Colonic mucosa (tissue), 4 donors: ENCODE data around the gene CDK11A. TPM values are rescaled to one million over a fixed set of nuclear protein-coding genes. Genes with fewer than 3 reads are reported as not detected.
"Not testable (repeated sequence)": the region's sequence is repeated elsewhere in the genome, so short reads cannot be mapped to it uniquely, and the experiment has no call there.

Source experiments
- DNase-seq: peaks from one replicate; pipeline ENCODE4 v3.0.0-alpha.2; 2020
- H3K27ac ChIP-seq: fragments of 200-600 bp; one replicate; pipeline ENCODE4 v1.8.0; 2021
- H3K27me3 ChIP-seq: fragments of 200-600 bp; one replicate; pipeline ENCODE4 v1.8.0; 2021
- H3K36me3 ChIP-seq: fragments of 200-600 bp; one replicate; pipeline ENCODE4 v1.8.0; 2021
- H3K4me1 ChIP-seq: fragments of 200-600 bp; one replicate; pipeline ENCODE4 v1.8.0; 2021; ENCODE audit warnings: mild to moderate bottlenecking
- H3K4me3 ChIP-seq: fragments of 200-600 bp; one replicate; pipeline ENCODE4 v1.8.0; 2021
- H3K9ac ChIP-seq, 2 donors: one replicate each; pipeline ENCODE4 v1.7.0; 2013; ENCODE audit warnings: control low read depth in 2 of 2, low read depth in 2 of 2, low read length in 2 of 2
- H3K9me3 ChIP-seq: fragments of 200-600 bp; one replicate; pipeline ENCODE4 v1.8.0; 2021
- intact Hi-C: fragments of 100-400 bp; cut with DNase I; formaldehyde crosslinking; loops from one replicate; pipeline ENCODE4 v1.14.1; 2022
- total RNA-seq, 2 donors: library from RNA; stranded (reverse); fragmentation: NEBNext Ultra II Directional in 1 of 2; extraction: Animal tissue kit (Norgen Biotek cat#: 25700) in 1 of 2; gene quantifications; one replicate each; pipeline ENCODE4 v1.2.1, GENCODE V29; 2021
- TF ChIP-seq, protein P1 (sequence below): fragments of 200-600 bp; IDR thresholded peaks from one replicate; pipeline ENCODE4 v1.8.0; 2022; ENCODE audit warnings: antibody characterized with exemption, mild to moderate bottlenecking
- donor health status: healthy.
- donor health status: DM: no; HTN: no; CAD: no.
- donor health status: DM: no; HTN: no; CAD: no.

CDK11A gene
- total RNA-seq, 2 donors from 2014 or later, result 52.2 to 58.5 TPM

DNA sequence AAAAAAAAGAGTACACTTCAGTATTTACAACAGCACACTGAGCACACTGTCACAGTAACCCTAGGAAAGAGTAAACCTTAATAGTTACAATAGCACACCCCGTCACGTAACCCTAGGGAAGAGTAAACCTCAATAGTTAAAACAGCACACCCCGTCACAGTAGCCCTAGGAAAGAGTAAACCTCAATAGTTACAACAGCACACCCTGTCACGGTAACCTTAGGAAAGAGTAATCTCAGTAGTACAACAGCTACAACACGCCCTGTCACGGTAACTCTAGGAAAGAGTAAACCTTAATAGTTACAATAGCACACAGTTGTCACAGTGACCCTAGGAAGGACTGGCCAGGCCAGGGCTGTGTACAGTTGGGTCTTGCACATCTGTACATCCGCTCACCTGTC is 3.0 kb downstream of the CDK11A start:
- DNase-seq, result no peak
- no peaks in the 10 kb centered on the region for H3K27me3 ChIP-seq
- peak overlapping the region; percentile 74 for H3K27ac ChIP-seq

DNA sequence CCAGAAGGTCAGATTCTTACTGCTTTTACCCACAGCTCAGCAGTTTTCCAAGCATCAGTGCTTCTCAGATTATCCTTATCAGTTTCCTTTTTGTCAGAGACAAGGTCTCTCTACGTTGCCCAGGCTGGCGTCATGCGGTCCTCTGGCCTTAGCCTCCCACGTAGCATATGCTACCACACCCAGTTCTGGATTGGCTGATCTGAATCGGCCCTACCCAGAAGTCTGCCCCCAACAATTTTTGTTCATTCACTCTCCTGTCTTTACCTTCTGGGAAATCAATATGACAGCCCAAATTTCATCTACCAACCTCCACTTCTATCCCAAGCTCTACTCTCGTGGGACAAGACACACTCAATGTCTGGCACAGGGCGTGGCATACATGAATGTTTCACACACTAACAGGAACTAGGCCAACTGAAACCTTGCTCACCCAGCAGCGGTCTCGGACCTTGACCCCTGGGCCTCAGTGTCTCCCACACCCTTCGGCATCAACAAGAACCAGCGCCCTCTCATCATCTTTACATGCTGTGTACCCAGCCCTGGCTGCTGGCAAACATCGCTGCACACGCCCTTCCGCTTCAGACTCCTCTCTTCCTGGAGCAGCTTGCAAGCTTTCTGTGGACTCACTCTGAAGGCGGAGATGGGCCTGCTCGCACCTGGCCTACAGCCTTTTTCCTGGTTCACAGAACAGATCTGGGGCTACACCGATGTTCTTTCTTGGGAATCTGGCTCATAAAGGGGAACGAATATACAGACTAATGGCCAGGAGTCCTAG is 8.9 kb downstream of the CDK11A start:
- intact Hi-C loops, H3K4me1 ChIP-seq, H3K9me3 ChIP-seq, H3K36me3 ChIP-seq, H3K4me3 ChIP-seq, H3K27me3 ChIP-seq: not testable (repeated sequence)
- Histone ChIP-seq H3K9ac (peak overlapping the region in 1 of 2 donors; percentile 40), H3K27ac (peak overlapping the region; percentile 66)
- DNase-seq, result peak; percentile 82

More for the DNA sequence above, 3.0 kb downstream of the CDK11A start:
- Histone ChIP-seq H3K4me1 (peaks cover 5% of the 10 kb centered on the region), H3K4me3 (no peak overlapping the region), H3K9me3 (no peaks in the 10 kb centered on the region), H3K9ac (peak overlapping the region in 1 of 2 donors; percentile 40), H3K36me3 (no peaks in the 10 kb centered on the region)
- TF ChIP-seq, protein P1, sequence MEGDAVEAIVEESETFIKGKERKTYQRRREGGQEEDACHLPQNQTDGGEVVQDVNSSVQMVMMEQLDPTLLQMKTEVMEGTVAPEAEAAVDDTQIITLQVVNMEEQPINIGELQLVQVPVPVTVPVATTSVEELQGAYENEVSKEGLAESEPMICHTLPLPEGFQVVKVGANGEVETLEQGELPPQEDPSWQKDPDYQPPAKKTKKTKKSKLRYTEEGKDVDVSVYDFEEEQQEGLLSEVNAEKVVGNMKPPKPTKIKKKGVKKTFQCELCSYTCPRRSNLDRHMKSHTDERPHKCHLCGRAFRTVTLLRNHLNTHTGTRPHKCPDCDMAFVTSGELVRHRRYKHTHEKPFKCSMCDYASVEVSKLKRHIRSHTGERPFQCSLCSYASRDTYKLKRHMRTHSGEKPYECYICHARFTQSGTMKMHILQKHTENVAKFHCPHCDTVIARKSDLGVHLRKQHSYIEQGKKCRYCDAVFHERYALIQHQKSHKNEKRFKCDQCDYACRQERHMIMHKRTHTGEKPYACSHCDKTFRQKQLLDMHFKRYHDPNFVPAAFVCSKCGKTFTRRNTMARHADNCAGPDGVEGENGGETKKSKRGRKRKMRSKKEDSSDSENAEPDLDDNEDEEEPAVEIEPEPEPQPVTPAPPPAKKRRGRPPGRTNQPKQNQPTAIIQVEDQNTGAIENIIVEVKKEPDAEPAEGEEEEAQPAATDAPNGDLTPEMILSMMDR, result no peak
- intact Hi-C loops, result no loop called here

DNA sequence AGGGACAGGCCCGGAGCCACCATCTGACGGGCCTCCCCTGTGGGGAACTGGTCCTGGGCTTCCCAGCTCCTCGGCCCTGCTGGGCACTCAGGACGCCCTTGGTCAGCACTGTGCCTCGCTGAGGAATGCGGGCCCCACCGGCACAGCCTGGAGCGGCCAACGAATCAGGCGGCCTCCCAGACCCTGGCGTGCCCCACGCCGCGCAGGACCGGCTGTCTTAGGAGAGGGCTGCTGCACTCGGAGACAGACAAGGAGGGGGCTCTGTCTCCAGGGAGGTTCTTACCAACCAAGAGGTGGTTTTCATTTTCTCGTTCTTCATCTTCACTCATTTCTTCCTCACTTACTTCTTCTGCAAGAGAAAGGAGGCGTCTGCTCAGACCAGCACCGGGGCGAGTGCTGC is 16.3 kb downstream of the CDK11A start:
- H3K4me3 ChIP-seq, H3K27me3 ChIP-seq, H3K36me3 ChIP-seq, H3K4me1 ChIP-seq, intact Hi-C loops, H3K9me3 ChIP-seq, H3K27ac ChIP-seq, H3K9ac ChIP-seq, DNase-seq: not testable (repeated sequence)

DNA sequence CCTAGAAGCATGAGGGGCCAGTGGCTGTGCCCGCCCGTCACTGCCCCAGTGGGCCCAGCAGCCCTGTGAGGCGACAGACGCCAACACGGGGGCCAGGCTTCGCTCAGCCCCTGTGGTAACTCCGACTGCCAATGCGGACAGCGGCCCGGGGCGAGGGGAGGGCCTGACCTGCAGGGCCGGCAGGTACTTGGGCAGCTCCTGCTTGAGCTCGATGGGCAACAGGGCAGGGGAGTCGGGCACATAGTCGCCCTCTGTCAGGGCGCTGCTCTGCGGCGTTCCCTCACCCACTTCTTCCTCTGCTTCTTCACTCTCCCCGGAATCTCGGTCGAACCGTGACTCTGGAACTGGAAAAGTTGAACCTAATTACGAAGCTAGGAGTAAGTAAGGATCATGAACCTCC is 16.9 kb downstream of the CDK11A start:
- H3K36me3 ChIP-seq, H3K4me1 ChIP-seq, intact Hi-C loops, DNase-seq, H3K9ac ChIP-seq, H3K4me3 ChIP-seq, H3K9me3 ChIP-seq, H3K27me3 ChIP-seq, H3K27ac ChIP-seq: not testable (repeated sequence)

DNA sequence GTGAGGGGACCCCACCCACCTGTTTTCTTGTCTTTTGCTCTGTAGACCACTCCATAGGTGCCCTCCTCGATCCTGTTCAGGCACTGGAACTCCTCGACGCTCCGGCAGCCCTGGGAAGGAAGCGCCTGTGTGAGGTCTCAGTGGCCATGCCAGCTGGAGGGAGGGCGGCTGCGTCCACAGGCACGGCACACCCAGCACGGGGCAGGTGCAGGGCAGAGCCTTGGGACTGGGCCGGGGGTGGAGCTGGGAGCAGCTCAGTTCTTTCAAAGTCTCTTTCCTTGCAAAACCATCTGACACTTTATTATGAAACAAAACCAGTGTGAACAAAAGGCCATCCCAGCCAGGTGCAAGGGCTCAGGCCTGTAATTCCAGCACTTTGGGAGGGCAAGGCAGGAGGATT is 18.5 kb downstream of the CDK11A start:
- DNase-seq, H3K27ac ChIP-seq, H3K4me1 ChIP-seq, H3K27me3 ChIP-seq, H3K9ac ChIP-seq, intact Hi-C loops, H3K4me3 ChIP-seq, H3K36me3 ChIP-seq, H3K9me3 ChIP-seq: not testable (repeated sequence)

DNA sequence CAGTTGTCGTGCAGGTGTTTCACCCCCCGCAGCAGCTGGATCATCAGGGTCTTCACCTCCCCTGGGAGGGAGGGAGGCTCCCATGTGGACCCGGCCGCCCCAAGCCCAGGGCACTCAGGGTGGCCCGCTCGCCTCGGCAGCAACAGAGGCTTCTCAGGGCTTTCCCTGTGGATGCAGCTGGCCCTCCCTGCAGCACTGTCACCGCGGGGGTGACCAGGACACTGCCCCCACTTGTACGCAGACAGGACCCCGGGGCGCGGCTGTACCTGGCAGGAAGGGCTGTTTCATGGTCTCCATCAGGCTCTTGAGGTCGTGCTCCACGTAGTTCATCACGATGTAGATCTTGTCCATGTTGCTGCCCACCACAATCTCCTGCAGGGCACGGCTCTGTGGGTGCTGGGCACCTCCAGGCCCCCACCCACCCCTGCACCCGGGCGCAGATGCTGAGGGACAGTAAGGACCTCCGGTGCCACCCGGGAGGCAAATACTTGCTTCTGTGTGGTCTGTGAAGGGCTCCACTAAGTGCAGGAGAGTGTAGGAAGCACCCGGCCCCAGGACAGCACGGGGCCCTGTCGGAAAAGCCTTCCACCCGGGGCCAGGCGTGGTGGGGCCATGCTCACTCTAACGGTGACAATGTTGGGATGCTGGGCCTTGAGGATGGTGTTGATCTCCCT is 19.7 kb downstream of the CDK11A start:
- DNase-seq, H3K9me3 ChIP-seq, H3K4me1 ChIP-seq, H3K27me3 ChIP-seq, intact Hi-C loops, H3K9ac ChIP-seq, H3K36me3 ChIP-seq, H3K27ac ChIP-seq, H3K4me3 ChIP-seq: not testable (repeated sequence)

DNA sequence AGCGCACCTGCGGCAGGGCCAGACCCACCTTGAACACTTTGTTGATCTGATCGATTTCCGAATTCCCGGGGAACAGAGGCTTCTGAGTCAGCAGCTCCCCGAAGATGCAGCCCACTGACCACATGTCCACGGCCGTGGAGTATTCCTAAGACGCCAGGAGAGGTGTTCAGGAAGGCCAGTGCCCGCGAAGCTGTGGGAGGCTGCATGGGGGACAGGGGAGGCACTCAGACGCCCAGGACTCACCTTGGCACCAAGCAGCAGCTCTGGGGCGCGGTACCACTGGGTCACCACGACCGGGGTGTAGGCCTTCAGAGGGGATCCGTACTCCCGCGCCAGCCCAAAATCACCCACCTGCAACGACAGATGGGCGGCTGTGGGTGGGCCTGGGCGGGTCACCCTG is 20.4 kb downstream of the CDK11A start:
- no peak for DNase-seq
- Histone ChIP-seq H3K36me3 (no peaks in the 10 kb centered on the region), H3K9me3 (no peaks in the 10 kb centered on the region), H3K4me3 (no peak overlapping the region), H3K27me3 (no peaks in the 10 kb centered on the region), H3K27ac (no peak overlapping the region), H3K9ac (no peak overlapping the region), H3K4me1 (no peaks in the 10 kb centered on the region)
- TF ChIP-seq, protein P1, result no peak
- intact Hi-C loops, result no loop called here

DNA sequence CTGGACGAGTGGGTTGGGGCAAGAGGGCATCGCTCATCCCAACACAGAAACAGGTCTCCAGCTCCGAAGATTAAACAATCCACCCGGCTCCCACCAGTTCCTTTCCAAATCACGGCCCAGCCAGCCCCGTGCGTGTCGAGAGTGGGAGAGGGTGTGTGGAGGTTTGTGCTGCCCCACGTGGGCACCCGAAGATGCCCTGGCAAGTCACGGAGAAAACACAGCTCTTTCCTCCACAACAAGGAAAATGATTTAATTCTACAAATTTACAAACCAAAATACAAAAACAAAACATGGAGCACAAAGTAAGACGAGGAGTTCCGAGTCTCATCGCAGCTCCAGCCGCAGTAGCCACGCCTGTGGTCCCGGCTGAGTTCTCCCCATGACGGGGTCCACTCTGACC is 21.7 kb downstream of the CDK11A start:
- H3K36me3 ChIP-seq, H3K4me3 ChIP-seq, H3K9me3 ChIP-seq, H3K27ac ChIP-seq, intact Hi-C loops, DNase-seq, H3K4me1 ChIP-seq, H3K9ac ChIP-seq, H3K27me3 ChIP-seq: not testable (repeated sequence)

DNA sequence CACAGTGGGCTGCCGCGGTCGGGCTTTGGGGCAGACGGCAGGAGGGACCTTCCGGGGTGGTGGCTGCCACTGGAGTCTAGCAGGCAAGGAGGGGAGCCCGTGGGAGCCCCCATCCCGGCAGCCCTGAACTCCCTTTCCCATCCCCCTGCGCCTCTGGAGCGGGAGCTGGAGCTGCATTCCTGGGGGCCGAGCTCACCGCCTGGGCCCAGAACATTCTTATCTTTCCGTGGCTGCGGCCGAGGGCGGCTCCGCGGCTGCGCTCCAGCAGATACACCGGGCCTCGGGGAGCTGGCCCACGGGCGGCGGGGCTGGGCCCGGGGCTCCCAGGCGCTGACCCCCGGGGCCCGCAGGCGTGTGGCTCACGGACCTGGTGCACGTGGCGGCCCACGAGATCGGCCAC is 23.6 kb downstream of the CDK11A start:
- H3K4me3 ChIP-seq, H3K9me3 ChIP-seq, H3K36me3 ChIP-seq, H3K27ac ChIP-seq, H3K9ac ChIP-seq, intact Hi-C loops, H3K4me1 ChIP-seq, H3K27me3 ChIP-seq, DNase-seq: not testable (repeated sequence)

DNA sequence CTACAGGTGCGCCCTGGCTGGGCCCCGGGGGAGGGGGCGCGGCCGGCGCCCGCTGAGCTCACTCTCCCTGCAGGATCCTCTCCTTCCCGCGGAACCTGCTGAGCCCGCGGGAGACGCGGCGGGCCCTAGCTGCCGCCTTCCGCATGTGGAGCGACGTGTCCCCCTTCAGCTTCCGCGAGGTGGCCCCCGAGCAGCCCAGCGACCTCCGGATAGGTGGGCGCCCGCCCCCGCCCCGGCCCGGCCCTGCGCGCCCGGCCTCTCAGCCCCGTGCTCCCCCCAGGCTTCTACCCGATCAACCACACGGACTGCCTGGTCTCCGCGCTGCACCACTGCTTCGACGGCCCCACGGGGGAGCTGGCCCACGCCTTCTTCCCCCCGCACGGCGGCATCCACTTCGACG is 24.1 kb downstream of the CDK11A start:
- H3K9me3 ChIP-seq, H3K4me3 ChIP-seq, DNase-seq, H3K27me3 ChIP-seq, H3K27ac ChIP-seq, H3K36me3 ChIP-seq, intact Hi-C loops, H3K9ac ChIP-seq, H3K4me1 ChIP-seq: not testable (repeated sequence)

DNA sequence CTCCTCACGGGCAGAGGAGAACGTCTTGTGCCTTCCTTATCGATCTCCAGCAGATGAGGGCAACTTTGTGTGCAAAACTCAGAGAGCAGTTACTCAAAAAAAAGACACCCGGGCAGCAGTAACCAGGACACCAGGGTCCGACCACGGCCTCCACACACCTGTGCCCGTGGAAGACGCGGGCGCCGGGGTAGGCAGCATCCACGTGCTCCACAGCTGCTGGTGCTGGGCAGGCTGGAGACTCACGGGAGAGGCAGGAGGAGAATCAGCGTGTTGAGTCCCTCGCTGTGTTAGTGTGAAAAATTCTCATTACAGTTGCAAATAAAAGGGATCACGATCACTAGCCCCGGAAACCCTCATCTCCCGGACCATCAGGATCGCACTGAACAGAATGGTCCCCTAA is 25.1 kb downstream of the CDK11A start:
- H3K4me3 ChIP-seq, H3K9ac ChIP-seq, H3K36me3 ChIP-seq, H3K27ac ChIP-seq, H3K27me3 ChIP-seq, H3K9me3 ChIP-seq, H3K4me1 ChIP-seq, DNase-seq: not testable (repeated sequence)
- intact Hi-C loops, result loop anchor here (10.0 kb wide), 1 partner anchor 46 kb away; no protein-coding TSS in a partner anchor
